Amniotic epithelial cell (primary cell): ENCODE results near the gene THSD4.

Source experiments
- DNase-seq: peaks from one replicate; pipeline ENCODE4 v3.0.0-alpha.2; 2010; ENCODE audit warnings: low read depth

The THSD4 gene

GRCh38 chr15:71627188-71627587 is 511.9 kb downstream of the THSD4 start:
- no peak for DNase-seq

GRCh38 chr15:71627604-71628003 is 512.3 kb downstream of the THSD4 start:
- DNase-seq, result peak; percentile 25

- no peak for DNase-seq
Measured at GRCh38 chr15:71628988-71629770, 513.9 kb downstream of the THSD4 start.

- no peak for DNase-seq
Measured at GRCh38 chr15:71629781-71630474, 514.7 kb downstream of the THSD4 start.

- no peak for DNase-seq
Measured at GRCh38 chr15:71630475-71630809, 515.2 kb downstream of the THSD4 start.

- no peak for DNase-seq
Measured at GRCh38 chr15:71632576-71633195, 517.4 kb downstream of the THSD4 start.

- no peak for DNase-seq
Measured at GRCh38 chr15:71634820-71635560, 519.7 kb downstream of the THSD4 start.

- DNase-seq, result no peak
Measured at GRCh38 chr15:71635735-71636134, 520.5 kb downstream of the THSD4 start.

- DNase-seq, result no peak
Measured at GRCh38 chr15:71638876-71639275, 523.6 kb downstream of the THSD4 start.

GRCh38 chr15:71639471-71639870 is 524.2 kb downstream of the THSD4 start:
- DNase-seq, result no peak

GRCh38 chr15:71643918-71644317 is 528.6 kb downstream of the THSD4 start:
- DNase-seq, result peak; percentile 7

GRCh38 chr15:71646767-71647486 is 531.7 kb downstream of the THSD4 start:
- DNase-seq, result no peak

GRCh38 chr15:71647487-71647808 is 532.2 kb downstream of the THSD4 start:
- no peak for DNase-seq

GRCh38 chr15:71648095-71648494 is 532.8 kb downstream of the THSD4 start:
- DNase-seq, result no peak

GRCh38 chr15:71649894-71650293 is 534.6 kb downstream of the THSD4 start:
- DNase-seq, result no peak

- DNase-seq, result no peak
Measured at GRCh38 chr15:71650603-71651002, 535.3 kb downstream of the THSD4 start.

- DNase-seq, result peak; percentile 77
Measured at GRCh38 chr15:71651750-71652186, 536.5 kb downstream of the THSD4 start.

GRCh38 chr15:71654042-71654719 is 538.9 kb downstream of the THSD4 start:
- DNase-seq, result no peak

GRCh38 chr15:71654720-71655174 is 539.5 kb downstream of the THSD4 start:
- DNase-seq, result no peak

- no peak for DNase-seq
Measured at GRCh38 chr15:71656425-71656824, 541.2 kb downstream of the THSD4 start.

- no peak for DNase-seq
Measured at GRCh38 chr15:71657141-71657540, 541.9 kb downstream of the THSD4 start.
